Suppressor macrophage treated with lipopolysaccharide for 1 hour (primary cell): Measurements from ENCODE around the gene PHF12.

Source experiments
- DNase-seq, 3 donors: peaks; one replicate each; pipeline ENCODE4 v3.0.0-alpha.2; 2020 to 2022

Gene PHF12

DNA sequence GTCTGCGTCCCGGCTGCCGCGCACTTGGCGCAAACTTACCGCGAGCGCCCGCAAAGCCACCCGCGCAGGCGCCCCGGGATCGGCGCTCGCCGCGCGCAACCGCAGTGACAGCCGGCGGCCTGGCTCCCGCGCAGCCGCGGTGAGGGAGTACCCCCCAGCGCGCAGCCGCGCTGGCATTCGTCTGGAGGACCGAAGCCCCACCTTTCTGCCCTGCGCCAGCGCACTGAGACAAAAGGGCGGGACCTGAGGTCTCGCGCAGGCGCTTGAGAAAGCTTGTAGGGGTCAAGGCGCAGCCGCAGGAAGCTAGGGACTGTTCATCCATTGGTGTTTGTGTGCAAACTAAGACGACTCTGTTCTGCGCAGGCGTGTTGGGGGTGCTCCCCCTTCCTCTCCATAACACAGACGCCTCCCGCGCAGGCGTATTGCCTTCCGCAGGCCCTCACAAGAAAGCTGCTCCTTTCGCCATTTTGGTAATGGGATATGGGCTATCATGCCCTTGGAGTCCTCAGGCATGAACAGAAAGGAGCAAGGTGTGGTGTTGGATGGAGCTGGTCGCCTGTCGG lies at the start of gene PHF12:
Gene PHF12 (minus strand): TSS at position 91 of the 563 bp plus-strand sequence. CDS start 558 bp downstream, outside the sequence.
- DNase-seq: peak; percentile 100

GRCh38 chr17:29000973-29001372 lies 49.7 kb upstream of the PHF12 start:
- DNase-seq: no peak

GRCh38 chr17:28999206-28999605 lies 47.9 kb upstream of the PHF12 start:
- no peak for DNase-seq

DNA sequence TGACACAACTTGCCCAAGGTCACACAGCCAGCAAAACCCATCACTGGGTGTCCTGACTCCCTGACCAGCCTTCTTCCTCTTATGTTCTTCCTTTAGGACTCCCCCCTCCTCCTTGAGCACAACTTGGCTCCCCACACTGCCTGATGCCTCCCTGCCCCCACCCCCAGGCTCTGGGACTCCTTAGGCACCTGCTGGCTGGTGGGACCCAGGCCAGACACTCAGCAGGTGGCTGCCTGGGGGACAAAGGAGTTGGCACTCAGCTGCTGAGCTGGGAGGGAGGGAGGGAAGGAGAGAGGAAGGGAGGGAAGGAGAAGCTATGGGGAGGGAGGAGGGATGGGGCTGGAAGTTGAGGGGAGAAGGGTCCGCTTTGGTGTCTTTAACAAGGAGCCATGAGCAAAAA lies 46.5 kb upstream of the PHF12 start:
- DNase-seq: no peak

- DNase-seq: no peak
Measured at GRCh38 chr17:28996554-28997096, 45.3 kb upstream of the PHF12 start.

DNA sequence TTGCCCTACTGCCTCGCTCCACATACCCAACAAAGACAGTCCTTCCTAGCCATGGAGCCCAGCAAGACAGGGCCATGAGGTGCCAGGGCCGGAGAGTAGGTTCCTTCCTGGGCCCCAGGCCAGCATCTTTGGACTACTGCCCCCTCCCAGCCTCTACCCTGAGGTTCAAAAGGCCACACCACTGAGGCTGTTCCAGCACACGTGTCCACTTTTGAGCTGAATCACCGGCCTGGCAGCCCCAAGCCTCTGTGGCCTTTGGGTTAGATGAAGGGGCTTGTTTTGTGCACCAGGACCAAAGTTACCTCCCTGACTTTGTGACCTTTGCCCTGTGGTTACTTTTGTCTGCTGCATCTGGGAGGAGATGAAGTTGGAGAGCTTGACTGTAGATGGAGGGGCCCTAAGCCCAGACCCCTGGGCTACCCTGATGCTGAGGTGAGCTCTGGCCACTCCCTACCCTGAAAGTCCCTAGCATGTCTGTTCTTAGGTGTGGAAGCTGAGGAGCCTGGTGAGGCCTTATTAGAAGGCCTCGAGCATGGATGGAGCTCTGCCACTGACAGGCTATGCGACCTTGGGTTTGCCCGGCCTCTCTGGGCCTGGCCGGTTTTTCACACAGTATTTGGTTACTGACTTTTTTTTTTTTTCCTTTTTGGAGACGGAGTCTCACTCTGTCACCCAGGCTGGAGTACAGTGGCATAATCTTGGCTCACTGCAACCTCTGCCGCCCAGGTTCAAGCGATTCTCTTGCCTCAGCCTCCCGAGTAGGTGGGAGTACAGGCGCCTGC lies 42.5 kb upstream of the PHF12 start:
- DNase-seq: no peak

- DNase-seq: peak in 1 of 3 donors; percentile 20
Measured at GRCh38 chr17:28992625-28993600, 41.6 kb upstream of the PHF12 start.

DNA sequence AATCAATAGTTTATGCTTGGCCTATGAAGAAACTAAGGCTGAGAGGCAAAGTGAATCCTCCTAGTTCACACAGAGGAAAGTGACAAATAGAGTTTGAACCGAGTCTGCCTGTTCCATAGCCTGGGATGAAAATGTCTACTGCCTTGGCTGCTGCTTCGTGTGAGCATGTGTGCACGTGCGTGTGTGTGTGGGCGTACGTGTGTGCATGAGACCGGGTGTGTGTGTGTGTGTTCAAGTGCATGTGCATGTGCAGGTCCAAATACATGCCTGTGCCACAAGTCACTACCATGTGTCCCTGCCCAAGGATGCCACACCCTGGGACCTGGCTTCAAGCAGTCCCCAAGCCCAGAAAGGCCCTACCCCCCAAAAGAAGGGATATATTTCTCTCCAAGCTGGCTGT lies 40.9 kb upstream of the PHF12 start:
- DNase-seq: no peak

GRCh38 chr17:28991779-28992178 lies 40.5 kb upstream of the PHF12 start:
- DNase-seq: no peak

DNA sequence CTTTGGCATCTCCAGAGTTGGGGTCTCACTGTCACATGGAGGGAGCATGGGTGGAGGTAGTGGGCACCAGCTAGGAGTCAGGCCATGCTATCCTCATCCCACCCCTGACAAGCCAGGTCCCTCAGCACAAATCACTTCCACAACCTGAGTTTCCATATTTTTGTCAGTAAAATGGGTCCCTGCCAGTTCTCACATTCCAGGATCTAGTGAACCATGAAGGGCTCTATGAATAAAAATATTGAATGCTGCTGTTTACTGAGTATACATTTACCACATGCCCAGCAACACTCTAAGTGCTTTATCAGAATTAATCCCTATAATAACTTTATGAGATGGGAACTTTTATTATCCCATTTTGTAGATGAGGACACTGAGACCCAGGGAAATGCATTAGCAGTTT lies 37.7 kb upstream of the PHF12 start:
- no peak for DNase-seq

DNA sequence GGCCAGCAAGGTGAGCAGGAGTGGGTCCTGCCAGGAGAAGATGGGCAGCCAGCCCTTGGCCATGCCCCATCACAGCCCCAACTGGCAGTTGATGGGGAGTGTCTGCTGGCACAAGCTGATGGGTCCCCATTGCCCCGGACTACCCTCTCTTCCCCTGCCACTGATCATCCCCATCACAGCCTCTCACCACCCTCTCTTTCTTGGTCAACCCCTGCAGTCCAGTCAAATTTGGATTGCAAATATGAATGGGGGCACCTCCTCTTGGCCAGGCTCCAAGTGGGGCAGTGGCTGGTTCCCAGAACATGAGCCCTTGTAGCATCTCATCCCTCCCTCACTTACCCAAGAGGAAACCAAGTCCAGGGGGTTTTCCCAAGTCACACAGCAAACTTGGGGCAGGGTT lies 37.2 kb upstream of the PHF12 start:
- DNase-seq: no peak

DNA sequence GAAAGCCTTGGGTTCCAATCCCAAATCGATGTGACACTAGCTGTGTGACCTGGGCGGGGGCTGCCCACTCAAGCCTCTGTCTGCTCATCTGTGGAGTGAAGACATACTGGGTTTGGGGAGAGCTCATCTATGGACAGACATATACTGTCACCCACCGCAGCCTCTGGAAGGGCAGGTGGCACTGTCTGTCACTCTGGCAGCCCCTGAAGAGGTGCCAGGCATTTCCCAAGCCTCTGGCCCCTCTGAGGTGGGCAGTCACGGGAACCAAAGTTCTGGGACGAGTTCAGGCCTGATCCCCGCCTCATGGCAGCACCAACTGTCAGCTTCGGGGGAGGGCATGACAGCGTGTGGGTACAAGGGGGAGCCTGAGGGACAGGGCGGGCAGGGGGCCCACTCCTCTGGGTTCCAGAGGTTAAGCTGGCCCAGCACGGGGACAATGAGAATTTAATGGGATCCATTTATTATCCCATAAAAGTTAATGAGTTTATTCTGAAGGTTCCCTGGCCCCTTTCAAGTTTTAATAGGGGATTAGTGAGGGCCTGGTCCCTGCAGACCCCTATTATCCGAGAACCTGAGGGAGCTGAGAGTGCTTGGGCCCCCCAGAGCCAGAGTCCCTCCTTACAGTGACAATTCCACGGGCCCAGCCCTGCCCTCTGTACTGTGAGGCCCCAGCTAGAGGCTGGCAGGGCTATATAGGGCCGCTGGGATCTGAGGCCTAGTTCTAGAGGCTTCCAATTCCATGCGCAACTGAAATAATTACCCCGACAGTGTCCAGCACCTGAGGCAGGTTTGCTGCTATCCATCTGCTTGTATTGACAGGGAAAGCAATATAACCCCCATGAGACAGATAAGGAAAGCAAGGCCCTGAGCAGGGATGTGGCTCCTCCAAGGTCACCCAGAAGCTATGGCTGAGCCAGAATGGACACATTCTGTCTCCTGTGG lies 35.7 kb upstream of the PHF12 start:
- no peak for DNase-seq

GRCh38 chr17:28985950-28986713 lies 34.8 kb upstream of the PHF12 start:
- peak in 1 of 3 donors; percentile 39 for DNase-seq

DNA sequence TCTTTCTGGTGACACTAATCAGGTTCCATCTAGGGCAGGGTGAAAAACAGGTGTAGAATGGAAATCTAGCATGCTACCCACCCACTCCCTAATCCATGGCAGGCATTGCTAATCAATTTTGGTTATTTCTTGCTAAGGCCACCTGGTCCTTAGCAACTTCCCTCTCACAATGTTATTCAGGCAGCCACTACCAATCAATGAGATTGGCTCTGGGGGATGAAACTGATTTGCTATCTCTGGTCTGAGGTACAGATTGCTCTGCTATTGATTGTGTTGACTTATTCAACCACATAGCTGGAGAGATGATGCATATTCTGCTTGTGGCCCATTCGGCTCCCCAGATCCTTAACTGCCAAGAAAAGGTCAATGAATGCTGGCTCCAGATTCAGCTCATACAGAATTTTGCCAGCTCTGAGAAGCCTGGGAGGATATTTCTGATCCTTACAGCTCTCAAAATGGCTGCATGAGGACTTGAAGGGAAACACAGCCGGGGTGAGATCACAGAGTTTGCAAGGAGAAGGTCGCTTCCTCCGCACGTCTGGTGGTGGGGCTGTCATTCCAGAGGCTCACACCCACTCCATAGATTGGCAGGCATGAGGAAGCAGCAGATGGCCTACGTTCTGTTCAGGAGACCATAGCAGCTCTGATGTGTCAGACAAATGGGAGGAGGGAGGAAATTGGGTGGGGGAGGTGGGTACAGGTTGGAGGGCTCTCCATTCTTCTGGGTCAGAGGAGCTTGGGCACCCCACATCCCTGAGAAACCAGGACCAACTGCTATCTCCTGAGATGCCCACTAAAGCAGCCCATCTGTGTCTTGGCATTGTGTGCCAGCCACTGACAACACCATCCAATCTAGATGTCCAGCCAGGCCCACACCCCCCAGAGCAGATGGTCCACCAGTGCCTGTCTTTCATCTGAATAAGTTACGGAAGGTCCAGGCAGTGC lies 32.2 kb upstream of the PHF12 start:
- peak; percentile 87 to 90 (median 89) for DNase-seq

DNA sequence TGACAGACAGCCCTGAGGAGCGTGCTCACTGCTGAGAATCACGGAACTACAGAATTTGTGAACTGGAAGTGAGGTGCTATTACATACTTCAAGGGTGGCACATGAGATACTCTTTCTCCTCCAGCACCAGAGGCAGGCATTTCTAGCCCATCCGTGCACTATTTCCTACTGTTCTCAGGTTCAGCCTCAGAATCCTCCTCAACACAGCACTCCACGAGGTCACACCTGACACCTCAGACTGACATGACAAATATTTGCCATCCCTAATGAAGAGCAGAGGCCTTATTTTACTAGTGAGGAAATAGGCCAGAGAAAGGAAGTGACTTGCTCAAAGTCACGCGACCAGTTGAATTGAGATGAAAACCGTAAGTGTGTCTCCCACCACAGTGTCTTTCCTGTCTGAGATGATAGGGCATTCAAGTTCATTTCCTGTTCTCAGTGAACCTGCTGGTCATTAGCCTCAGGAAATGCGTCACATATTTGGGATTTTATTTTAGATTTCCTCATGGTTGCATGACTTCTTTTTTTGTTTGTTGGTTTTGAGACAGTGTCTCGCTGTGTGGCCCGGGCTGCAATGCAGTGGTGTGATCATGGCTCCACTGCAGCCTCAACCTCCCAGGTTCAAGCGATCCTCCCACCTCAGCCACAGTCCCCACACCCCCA lies 30.9 kb upstream of the PHF12 start:
- peak; percentile 87 to 99 (median 96) for DNase-seq

- peak; percentile 27 to 57 (median 40) for DNase-seq
Measured at GRCh38 chr17:28978356-28978964, 27.1 kb upstream of the PHF12 start.

- no peak for DNase-seq
Measured at GRCh38 chr17:28977659-28978355, 26.5 kb upstream of the PHF12 start.

DNA sequence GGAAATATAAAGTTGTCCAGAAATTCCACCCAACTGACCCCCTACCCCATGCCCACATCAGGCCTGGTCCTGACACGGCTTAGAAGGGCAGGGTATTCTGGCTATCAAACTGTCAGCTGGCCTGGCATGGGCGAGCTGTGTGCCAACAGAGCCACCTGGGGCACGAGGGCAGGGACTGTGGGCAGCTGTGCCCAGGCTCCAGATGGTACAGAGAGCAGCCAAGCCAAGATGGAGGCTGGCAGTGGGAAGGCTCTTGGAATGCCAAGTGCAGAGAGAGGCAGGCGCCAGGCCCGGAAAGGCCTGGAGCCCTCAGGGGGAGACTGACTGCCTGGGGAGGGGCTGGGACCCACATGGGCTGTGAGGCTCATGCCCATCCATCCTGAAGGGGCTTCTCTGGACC lies 24.3 kb upstream of the PHF12 start:
- DNase-seq: no peak
